H1 (cell line): Measurements from ENCODE around the gene CIB4. TPM values are rescaled to one million over a fixed set of nuclear protein-coding genes. Genes with fewer than 3 reads are reported as not detected.

Source experiments
- CTCF ChIA-PET: fragments of 300-600 bp; sonication (Branson Sonifier 250); formaldehyde crosslinking; loops from one replicate; lab custom pipeline; 2021; ENCODE audit not compliant: partially characterized antibody; lab: Charles Lee
- POLR2A ChIA-PET: fragments of 300-600 bp; sonication (Branson Sonifier 250); formaldehyde crosslinking; loops from one replicate; lab custom pipeline; 2021; ENCODE audit warnings: inconsistent platforms; ENCODE audit not compliant: partially characterized antibody; lab: Charles Lee
- DNase-seq, 2 experiments: peaks; one replicate each; pipeline versions ENCODE4 v3.0.0 to v3.0.0-alpha.2; 2010 to 2022; ENCODE audit warnings: low spot score in 2 of 2, low read depth in 1 of 2, mixed read lengths in 1 of 2
- FAIRE-seq: peaks from 2 replicates; lab custom pipeline; 2011; peaks lifted over from hg19 to GRCh38; lab: Jason Lieb, UNC
- H2AFZ ChIP-seq: 2 replicates; pipeline ENCODE4 v1.8.1; 2012; ENCODE audit warnings: low read length, inconsistent platforms
- H2AK5ac ChIP-seq: 2 replicates; pipeline ENCODE4 v1.6.1; 2013; ENCODE audit warnings: low read depth, low read length
- H2BK120ac ChIP-seq: replicated peaks from 2 replicates; pipeline ENCODE3; 2013; ENCODE audit warnings: low read depth, low read length, inconsistent platforms
- H2BK12ac ChIP-seq: 2 replicates; pipeline ENCODE4 v1.6.1; 2013; ENCODE audit warnings: low read depth, low read length
- H2BK15ac ChIP-seq: 2 replicates; pipeline ENCODE4 v1.6.1; 2013; ENCODE audit warnings: low read length
- H2BK20ac ChIP-seq: 2 replicates; pipeline ENCODE4 v1.6.1; 2013; ENCODE audit warnings: low read length
- H2BK5ac ChIP-seq: 2 replicates; pipeline ENCODE4 v1.6.1; 2013; ENCODE audit warnings: low read depth, low read length
- H3K14ac ChIP-seq: 2 replicates; pipeline ENCODE4 v1.6.1; 2013; ENCODE audit warnings: inconsistent platforms; ENCODE audit not compliant: insufficient read length
- H3K18ac ChIP-seq: 2 replicates; pipeline ENCODE4 v1.6.1; 2013; ENCODE audit warnings: low read length; ENCODE audit errors: extremely low read depth
- H3K23ac ChIP-seq: 2 replicates; pipeline ENCODE4 v1.6.1; 2013; ENCODE audit warnings: inconsistent platforms; ENCODE audit not compliant: insufficient read length
- H3K23me2 ChIP-seq: 2 replicates; pipeline ENCODE4 v1.6.1; 2013; ENCODE audit warnings: low read depth, low read length
- H3K27ac ChIP-seq: 2 replicates; pipeline ENCODE4 v1.6.1; 2011; ENCODE audit warnings: low read depth, low read length, inconsistent platforms
- H3K27me3 ChIP-seq, 4 experiments: replicated peaks in 1 of 4; 1 replicate in 1 of 4; 2 replicates in 3 of 4; pipeline versions ENCODE4 v1.6.1 to v1.8.1; 2011 to 2013; ENCODE audit warnings: low read length in 3 of 4, mild to moderate bottlenecking in 3 of 4, inconsistent platforms in 2 of 4, mixed read lengths in 2 of 4, moderate library complexity in 1 of 4; ENCODE audit not compliant: control insufficient read depth in 3 of 4, insufficient read depth in 3 of 4; ENCODE audit errors: extremely low read depth in 1 of 4
- H3K36me3 ChIP-seq, 4 experiments: 2 replicates each; pipeline versions ENCODE4 v1.6.1 to v1.8.1; 2011 to 2013; ENCODE audit warnings: mild to moderate bottlenecking in 4 of 4, low read length in 3 of 4, moderate library complexity in 2 of 4, control low read depth in 1 of 4, inconsistent platforms in 1 of 4; ENCODE audit not compliant: insufficient read depth in 4 of 4, control insufficient read depth in 2 of 4
- H3K4ac ChIP-seq: replicated peaks from 2 replicates; pipeline ENCODE3; 2013; ENCODE audit warnings: low read length, low read depth, mixed read lengths, inconsistent platforms; ENCODE audit not compliant: insufficient read length
- H3K4me1 ChIP-seq, 4 experiments: replicated peaks in 1 of 4; 1 replicate in 1 of 4; 2 replicates in 3 of 4; pipeline versions ENCODE4 v1.6.1 to v1.8.1; 2011 to 2013; ENCODE audit warnings: low read length in 3 of 4, inconsistent platforms in 2 of 4, mixed read lengths in 1 of 4; ENCODE audit not compliant: insufficient read depth in 4 of 4, control insufficient read depth in 3 of 4
- H3K4me2 ChIP-seq, 2 experiments: 2 replicates each; pipeline versions ENCODE4 v1.6.1 to v1.8.1; 2011 to 2013; ENCODE audit warnings: low read depth in 2 of 2, low read length in 2 of 2, control low read depth in 1 of 2, inconsistent platforms in 1 of 2, mild to moderate bottlenecking in 1 of 2; ENCODE audit not compliant: insufficient read depth in 1 of 2
- H3K4me3 ChIP-seq, 4 experiments: fragments of 200-600, 300-600 bp in 1 of 4; sonication (generic), shearing (Covaris generic), sonication (Bioruptor Twin) in 1 of 4; 2 replicates each; pipeline versions ENCODE4 v1.5.1 to v1.8.1; 2011 to 2016; ENCODE audit warnings: low read length in 4 of 4, low read depth in 3 of 4, control low read depth in 2 of 4, inconsistent platforms in 2 of 4, mild to moderate bottlenecking in 2 of 4, mixed read lengths in 1 of 4, moderate library complexity in 1 of 4; ENCODE audit not compliant: insufficient read depth in 2 of 4; ENCODE audit errors: extremely low read depth in 1 of 4
- H3K56ac ChIP-seq: replicated peaks from 2 replicates; pipeline ENCODE3; 2013; ENCODE audit warnings: low read depth, mild to moderate bottlenecking, mixed read lengths, low read length, inconsistent platforms; ENCODE audit not compliant: insufficient read length
- H3K79me1 ChIP-seq: 2 replicates; pipeline ENCODE4 v1.6.1; 2013; ENCODE audit warnings: low read depth, low read length, control low read depth
- H3K79me2 ChIP-seq, 2 experiments: 2 replicates each; pipeline versions ENCODE4 v1.6.1 to v1.8.1; 2012 to 2013; ENCODE audit warnings: low read length in 2 of 2, mild to moderate bottlenecking in 2 of 2, inconsistent platforms in 1 of 2; ENCODE audit not compliant: insufficient read depth in 2 of 2, control insufficient read depth in 1 of 2
- H3K9ac ChIP-seq, 4 experiments: replicated peaks in 1 of 4; 1 replicate in 1 of 4; 2 replicates in 3 of 4; pipeline versions ENCODE4 v1.6.1 to v1.8.1; 2011 to 2013; ENCODE audit warnings: low read depth in 3 of 4, low read length in 3 of 4, control low read depth in 2 of 4, mild to moderate bottlenecking in 2 of 4, moderate library complexity in 2 of 4, inconsistent platforms in 1 of 4; ENCODE audit errors: extremely low read depth in 1 of 4
- H3K9me3 ChIP-seq, 2 experiments: 2 replicates each; pipeline versions ENCODE4 v1.6.1 to v1.8.1; 2012 to 2013; ENCODE audit warnings: mild to moderate bottlenecking in 2 of 2, moderate library complexity in 2 of 2, control low read depth in 1 of 2, inconsistent platforms in 1 of 2, low read depth in 1 of 2, low read length in 1 of 2, mixed read lengths in 1 of 2; ENCODE audit not compliant: insufficient read depth in 2 of 2
- H4K20me1 ChIP-seq, 2 experiments: replicated peaks in 1 of 2; 2 replicates each; pipeline versions ENCODE3 to v1.8.1; 2011 to 2013; ENCODE audit warnings: inconsistent platforms in 2 of 2, low read length in 2 of 2, mild to moderate bottlenecking in 1 of 2; ENCODE audit not compliant: insufficient read depth in 2 of 2, control insufficient read depth in 1 of 2
- H4K5ac ChIP-seq: 2 replicates; pipeline ENCODE4 v1.6.1; 2013; ENCODE audit warnings: low read length, low read depth, mixed read lengths, inconsistent platforms; ENCODE audit not compliant: insufficient read length
- H4K8ac ChIP-seq: 2 replicates; pipeline ENCODE4 v1.8.0; 2013; ENCODE audit warnings: mild to moderate bottlenecking, moderate library complexity, low read length, inconsistent platforms; ENCODE audit not compliant: insufficient read depth; ENCODE audit errors: extremely low read depth
- H4K91ac ChIP-seq: replicated peaks from 2 replicates; pipeline ENCODE3; 2013; ENCODE audit warnings: low read length, mixed read lengths, inconsistent platforms; ENCODE audit not compliant: insufficient read length
- MAFK ChIP-seq: IDR thresholded peaks from 2 replicates; pipeline ENCODE4 v1.6.1; 2012; ENCODE audit warnings: low read depth, mild to moderate bottlenecking, improper control_type of control experiment, low read length
- WGBS, 2 experiments: shearing (Covaris generic) in 1 of 2; methylation state at CpG; one replicate each; pipeline versions ENCODE4 v1.1.6 to v1.1.7; 2013 to 2015; ENCODE audit warnings: low lambda C conversion rate in 2 of 2, mixed read lengths in 2 of 2, inconsistent platforms in 1 of 2, low coverage in 1 of 2, missing lambda C conversion rate in 1 of 2; ENCODE audit not compliant: insufficient replicate concordance in 2 of 2, insufficient coverage in 1 of 2, insufficient read length in 1 of 2; ENCODE audit errors: extremely low coverage in 1 of 2, missing lambda C conversion rate in 1 of 2; 5-methylcytosine and 5-hydroxymethylcytosine counted together
- polyA plus RNA-seq, 7 experiments: library from polyadenylated mRNA; depleted of rRNA in 3 of 7; stranded (reverse) in 5 of 7; unstranded in 2 of 7; fragments of >200 nt in 5 of 7; fragments of 200-250 nt in 2 of 7; gene quantifications; 1 replicate in 5 of 7; 2 replicates in 1 of 7; 4 replicates in 1 of 7; pipeline versions ENCODE4 v1.2.1 to v1.2.3, GENCODE V29; 2011 to 2013; ENCODE audit warnings: missing spikeins in 2 of 7, mixed read lengths in 2 of 7
- total RNA-seq: library from RNA; stranded (reverse); fragmentation: NEBNext Ultra II Directional; extraction: Animal tissue kit (Norgen Biotek cat#: 25700); gene quantifications from 2 replicates; pipeline ENCODE4 v1.2.1, GENCODE V29; 2021
- TF ChIP-seq, protein P1 (sequence below): IDR thresholded peaks from 2 replicates; pipeline ENCODE4 v1.6.1; 2012; ENCODE audit warnings: inconsistent platforms

Gene CIB4
- total and polyA plus RNA-seq, 2 of the 8 experiments (the other 6 are each of a cell fraction or from before 2014, with no cell fraction given) = not detected

DNA sequence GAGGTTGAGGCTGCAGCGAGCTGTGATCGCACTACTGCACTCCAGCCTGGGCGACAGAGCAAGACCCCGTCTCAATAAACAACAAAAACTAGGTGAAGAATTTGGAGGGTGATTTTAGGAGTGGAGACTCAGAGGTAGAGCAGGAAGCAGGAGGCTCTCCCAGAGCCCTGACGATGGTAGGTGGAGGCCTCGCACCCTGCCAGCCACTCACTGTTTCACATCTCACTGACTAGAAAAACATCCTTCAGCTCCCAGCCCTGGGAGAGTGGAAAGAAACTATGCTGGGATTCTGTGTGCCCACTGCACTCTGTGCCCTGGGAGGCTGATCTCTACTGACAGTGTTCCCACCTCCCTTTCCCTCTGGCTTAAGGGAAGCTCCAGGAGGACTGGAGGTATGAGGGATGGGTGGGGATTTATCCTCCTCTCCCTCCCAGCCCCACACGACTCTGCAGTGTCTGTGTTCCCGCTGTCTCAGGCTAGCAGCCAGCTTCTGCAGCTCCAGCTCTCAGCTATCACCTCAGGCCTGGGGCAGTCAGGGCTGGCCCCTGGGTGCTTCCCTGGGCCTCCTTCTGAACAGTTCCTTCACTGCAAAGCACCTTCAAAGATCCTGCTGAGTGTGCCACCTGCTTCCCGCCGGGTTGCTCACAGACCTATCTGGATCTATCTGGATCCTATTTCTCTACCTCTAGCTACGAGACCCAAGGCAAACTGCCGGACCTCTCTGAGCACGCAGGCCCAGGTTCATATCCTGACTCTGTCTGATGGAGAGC, 9.6 kb downstream of the CIB4 start:
- H3K9ac ChIP-seq = no peak overlapping the region
- no peaks in the 10 kb centered on the region for H3K79me2 ChIP-seq
- no peak overlapping the region for H2BK20ac ChIP-seq
- H3K27ac ChIP-seq = no peak overlapping the region
- no peaks in the 10 kb centered on the region; a peak in 1 of 7 replicates for H3K27me3 ChIP-seq
- no peak overlapping the region for H2BK12ac ChIP-seq
- H2AFZ ChIP-seq = no peak overlapping the region
- WGBS, 2 experiments = 85% methylated on average over 13 of the region's 13 CpGs; no CpG with 5 or more reads in 1 of the 2 experiments
- H4K8ac ChIP-seq = no peak overlapping the region
- H3K4me1 ChIP-seq = no peaks in the 10 kb centered on the region
- CTCF ChIA-PET = interaction anchor here (1.0 to 3.2 kb wide), 5 partner anchors 15 to 113 kb away, joined by 3 to 12 read pairs (median 5); no protein-coding TSS in a partner anchor
- H3K4ac ChIP-seq = no peak overlapping the region
- H3K23ac ChIP-seq = no peak overlapping the region
- TF ChIP-seq, protein P1, sequence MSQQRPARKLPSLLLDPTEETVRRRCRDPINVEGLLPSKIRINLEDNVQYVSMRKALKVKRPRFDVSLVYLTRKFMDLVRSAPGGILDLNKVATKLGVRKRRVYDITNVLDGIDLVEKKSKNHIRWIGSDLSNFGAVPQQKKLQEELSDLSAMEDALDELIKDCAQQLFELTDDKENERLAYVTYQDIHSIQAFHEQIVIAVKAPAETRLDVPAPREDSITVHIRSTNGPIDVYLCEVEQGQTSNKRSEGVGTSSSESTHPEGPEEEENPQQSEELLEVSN = peak; percentile 71
- no peak for TF ChIP-seq MAFK
- TF ChIP-seq, all 59 proteins: peak for 1
- H4K5ac ChIP-seq = no peak overlapping the region
- POLR2A ChIA-PET = no interaction called here
- H3K79me1 ChIP-seq = no peaks in the 10 kb centered on the region
- no peak overlapping the region for H2AK5ac ChIP-seq
- H3K18ac ChIP-seq = no peak overlapping the region
- DNase-seq (no peak), FAIRE-seq (no peak)
- H2BK15ac ChIP-seq = peak overlapping the region; percentile 13; the same call in 1 of the 2 replicates
- no peak overlapping the region for H3K4me3 ChIP-seq
- no peaks in the 10 kb centered on the region for H3K9me3 ChIP-seq
- no peaks in the 10 kb centered on the region for H3K36me3 ChIP-seq
- no peak overlapping the region for H4K91ac ChIP-seq
- no peak overlapping the region for H2BK120ac ChIP-seq
- no peaks in the 10 kb centered on the region; the same call in 1 of the 2 replicates for H3K23me2 ChIP-seq
- H3K56ac ChIP-seq = no peak overlapping the region
- H3K4me2 ChIP-seq = no peak overlapping the region
- no peaks in the 10 kb centered on the region for H4K20me1 ChIP-seq
- no peak overlapping the region for H3K14ac ChIP-seq
- no peak overlapping the region for H2BK5ac ChIP-seq
